ENCODE results near the gene FCHSD1.

Gene FCHSD1

GRCh38 chr5:141637123-141637766 is 14.0 kb downstream of the FCHSD1 start:
- TF ChIP-seq, protein P1, sequence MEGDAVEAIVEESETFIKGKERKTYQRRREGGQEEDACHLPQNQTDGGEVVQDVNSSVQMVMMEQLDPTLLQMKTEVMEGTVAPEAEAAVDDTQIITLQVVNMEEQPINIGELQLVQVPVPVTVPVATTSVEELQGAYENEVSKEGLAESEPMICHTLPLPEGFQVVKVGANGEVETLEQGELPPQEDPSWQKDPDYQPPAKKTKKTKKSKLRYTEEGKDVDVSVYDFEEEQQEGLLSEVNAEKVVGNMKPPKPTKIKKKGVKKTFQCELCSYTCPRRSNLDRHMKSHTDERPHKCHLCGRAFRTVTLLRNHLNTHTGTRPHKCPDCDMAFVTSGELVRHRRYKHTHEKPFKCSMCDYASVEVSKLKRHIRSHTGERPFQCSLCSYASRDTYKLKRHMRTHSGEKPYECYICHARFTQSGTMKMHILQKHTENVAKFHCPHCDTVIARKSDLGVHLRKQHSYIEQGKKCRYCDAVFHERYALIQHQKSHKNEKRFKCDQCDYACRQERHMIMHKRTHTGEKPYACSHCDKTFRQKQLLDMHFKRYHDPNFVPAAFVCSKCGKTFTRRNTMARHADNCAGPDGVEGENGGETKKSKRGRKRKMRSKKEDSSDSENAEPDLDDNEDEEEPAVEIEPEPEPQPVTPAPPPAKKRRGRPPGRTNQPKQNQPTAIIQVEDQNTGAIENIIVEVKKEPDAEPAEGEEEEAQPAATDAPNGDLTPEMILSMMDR (IDR thresholded peaks at IDR 0.05; ENCODE audit: low read length, missing control alignments): no peak
- H3K4me3 ChIP-seq (replicated peaks; ENCODE audit: low read depth, low read length): peak overlapping the region; percentile 98
- no peak for DNase-seq (ENCODE audit: low read depth)

- peak; percentile 91 for DNase-seq (ENCODE audit: low read depth)
- peak within 1 kb of the TSS; percentile 98 for H3K4me3 ChIP-seq (replicated peaks; ENCODE audit: low read depth, low read length)
- TF ChIP-seq, protein P1 (IDR thresholded peaks at IDR 0.05; ENCODE audit: low read length, missing control alignments): no peak
These were observed 14.7 kb downstream of the FCHSD1 start, which contains the start of the genes HDAC3 and RELL2 for GRCh38 chr5:141636413-141637122. Gene HDAC3 (minus strand): TSS chr5:141636849. CDS start chr5:141636790, 59 bp downstream. Gene RELL2 (plus strand): TSS chr5:141636997. CDS start chr5:141638226, 1,229 bp downstream.

- TF ChIP-seq, protein P1 (IDR thresholded peaks at IDR 0.05; ENCODE audit: low read length, missing control alignments): no peak
- DNase-seq (ENCODE audit: low read depth): no peak
- peak overlapping the region; percentile 98 for H3K4me3 ChIP-seq (replicated peaks; ENCODE audit: low read depth, low read length)
These were observed 15.2 kb downstream of the FCHSD1 start for GRCh38 chr5:141636106-141636412.

GRCh38 chr5:141635646-141636045 is 15.6 kb downstream of the FCHSD1 start:
- no peak for DNase-seq (ENCODE audit: low read depth)
- TF ChIP-seq, protein P1 (IDR thresholded peaks at IDR 0.05; ENCODE audit: low read length, missing control alignments): no peak
- H3K4me3 ChIP-seq (replicated peaks; ENCODE audit: low read depth, low read length): peak overlapping the region; percentile 98

DNA sequence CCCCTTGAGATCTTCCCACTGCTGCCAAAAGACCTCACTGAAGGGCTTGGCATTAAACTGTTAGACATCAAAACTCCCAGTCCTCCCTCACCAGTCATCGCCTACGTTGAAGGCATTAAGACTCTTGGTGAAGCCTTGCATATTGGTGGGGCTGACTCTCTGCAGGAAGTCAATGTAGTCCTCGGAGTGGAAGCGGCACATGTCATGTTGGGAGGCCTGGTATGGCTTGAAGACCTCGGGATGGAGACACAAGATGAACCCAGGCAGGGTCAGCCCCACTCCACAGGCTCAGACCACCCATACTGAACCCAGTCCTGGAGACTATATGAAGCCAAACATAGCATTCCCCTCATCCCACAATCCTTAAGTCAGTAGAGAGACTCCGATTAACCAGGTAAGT is 16.5 kb downstream of the FCHSD1 start:
- no peak for DNase-seq (ENCODE audit: low read depth)
- TF ChIP-seq, protein P1 (IDR thresholded peaks at IDR 0.05; ENCODE audit: low read length, missing control alignments): no peak
- no peak overlapping the region for H3K4me3 ChIP-seq (replicated peaks; ENCODE audit: low read depth, low read length)

GRCh38 chr5:141633871-141634561 is 17.2 kb downstream of the FCHSD1 start:
- TF ChIP-seq, protein P1 (IDR thresholded peaks at IDR 0.05; ENCODE audit: low read length, missing control alignments): no peak
- no peak overlapping the region for H3K4me3 ChIP-seq (replicated peaks; ENCODE audit: low read depth, low read length)
- DNase-seq (ENCODE audit: low read depth): no peak

All from fibroblast of pulmonary artery (primary cell).